Natural killer cell treated with Interleukin-12 subunit alpha and Interleukin-12 subunit beta and Interleukin-15 and Interleukin-18, amount 100 ng/mL, for 72 hours (primary cell): ENCODE measurements around the gene DPF3. TPM values are rescaled to one million over a fixed set of nuclear protein-coding genes. Genes with fewer than 3 reads are reported as not detected.

ENCODE experiments used
- ATAC-seq, 2 donors: fragments of 150-1000 bp; cut with Tn5 transposase in 1 of 2; sonication (Bioruptor Pico), chemical (Tn5 transposase) in 1 of 2; 2 replicates each; pipeline ENCODE4 v1.10.0; 2021
- DNase-seq: peaks from one replicate; pipeline ENCODE4 v3.0.0; 2022; ENCODE audit warnings: low spot score
- H3K27ac Mint-ChIP-seq, 2 donors: 1 replicate in 1 of 2; 2 replicates in 1 of 2; pipeline ENCODE4 v1.8.0; 2022; ENCODE audit warnings: mixed read lengths in 2 of 2, mild to moderate bottlenecking in 1 of 2, moderate library complexity in 1 of 2
- H3K27me3 Mint-ChIP-seq, 2 donors: 1 replicate in 1 of 2; 2 replicates in 1 of 2; pipeline ENCODE4 v1.8.0; 2022; ENCODE audit warnings: mixed read lengths in 2 of 2
- H3K36me3 Mint-ChIP-seq: one replicate; pipeline ENCODE4 v1.8.0; 2022; ENCODE audit warnings: mixed read lengths
- H3K4me1 Mint-ChIP-seq, 2 donors: 1 replicate in 1 of 2; 2 replicates in 1 of 2; pipeline ENCODE4 v1.8.0; 2022; ENCODE audit warnings: low read depth in 2 of 2, mixed read lengths in 2 of 2, mild to moderate bottlenecking in 1 of 2
- H3K4me3 Mint-ChIP-seq: one replicate; pipeline ENCODE4 v1.8.0; 2022; ENCODE audit warnings: mixed read lengths
- H3K9me3 Mint-ChIP-seq: 2 replicates; pipeline ENCODE4 v1.8.0; 2022; ENCODE audit warnings: mixed read lengths
- total RNA-seq, 2 donors: library from RNA; stranded (reverse); gene quantifications; one replicate each; pipeline ENCODE4 v1.2.3, GENCODE V29; 2022

The DPF3 gene
- total RNA-seq, 2 donors from 2014 or later, result 11.8 to 13.2 TPM

GRCh38 chr14:72917094-72917802 lies 23.3 kb upstream of the DPF3 start:
- DNase-seq (no peak), ATAC-seq (no peak)
- no peak overlapping the region for H3K4me3 Mint-ChIP-seq
- H3K4me1 Mint-ChIP-seq, result no peaks in the 10 kb centered on the region
- H3K9me3 Mint-ChIP-seq, result no peaks in the 10 kb centered on the region
- H3K36me3 Mint-ChIP-seq, result no peaks in the 10 kb centered on the region
- peaks cover 36 to 38% of the 10 kb centered on the region in 2 donors for H3K27me3 Mint-ChIP-seq
- no peak overlapping the region for H3K27ac Mint-ChIP-seq

- Mint-ChIP-seq H3K27ac (no peak overlapping the region), H3K27me3 (peaks cover 28 to 39% of the 10 kb centered on the region in 2 donors)
Measured at GRCh38 chr14:72916174-72916573, 22.3 kb upstream of the DPF3 start.

GRCh38 chr14:72913809-72914208 lies 19.9 kb upstream of the DPF3 start:
- DNase-seq, result no peak
- H3K27me3 Mint-ChIP-seq, result peaks cover 14 to 24% of the 10 kb centered on the region in 2 donors
- H3K27ac Mint-ChIP-seq, result no peak overlapping the region
- ATAC-seq, result no peak
- H3K9me3 Mint-ChIP-seq, result no peaks in the 10 kb centered on the region
- no peak overlapping the region for H3K4me3 Mint-ChIP-seq
- no peaks in the 10 kb centered on the region for H3K4me1 Mint-ChIP-seq
- H3K36me3 Mint-ChIP-seq, result no peaks in the 10 kb centered on the region

More at GRCh38 chr14:72916174-72916573, 22.3 kb upstream of the DPF3 start:
- no peaks in the 10 kb centered on the region for H3K4me1 Mint-ChIP-seq
- no peaks in the 10 kb centered on the region for H3K9me3 Mint-ChIP-seq
- no peak overlapping the region for H3K4me3 Mint-ChIP-seq
- no peaks in the 10 kb centered on the region for H3K36me3 Mint-ChIP-seq
- ATAC-seq (no peak), DNase-seq (no peak)

- no peak overlapping the region for H3K27ac Mint-ChIP-seq
- H3K4me1 Mint-ChIP-seq, result peaks cover 13 to 15% of the 10 kb centered on the region in 2 donors
- no peaks in the 10 kb centered on the region for H3K9me3 Mint-ChIP-seq
- no peak overlapping the region for H3K4me3 Mint-ChIP-seq
- H3K27me3 Mint-ChIP-seq, result peaks cover 24 to 29% of the 10 kb centered on the region in 2 donors
- H3K36me3 Mint-ChIP-seq, result no peaks in the 10 kb centered on the region
- no peak for DNase-seq
- ATAC-seq, result no peak
Measured at GRCh38 chr14:72909163-72909562, 15.3 kb upstream of the DPF3 start.

- DNase-seq (no peak), ATAC-seq (no peak)
- H3K36me3 Mint-ChIP-seq, result no peaks in the 10 kb centered on the region
- peaks cover 21 to 22% of the 10 kb centered on the region in 2 donors for H3K27me3 Mint-ChIP-seq
- H3K4me3 Mint-ChIP-seq, result no peak overlapping the region
- peaks cover 13 to 15% of the 10 kb centered on the region in 2 donors for H3K4me1 Mint-ChIP-seq
- no peaks in the 10 kb centered on the region for H3K9me3 Mint-ChIP-seq
- H3K27ac Mint-ChIP-seq, result no peak overlapping the region
Measured at GRCh38 chr14:72907886-72908285, 14.0 kb upstream of the DPF3 start.

GRCh38 chr14:72906879-72907278 lies 13.0 kb upstream of the DPF3 start:
- no peak for ATAC-seq

GRCh38 chr14:72906316-72906715 lies 12.4 kb upstream of the DPF3 start:
- ATAC-seq, result no peak
- no peaks in the 10 kb centered on the region for H3K9me3 Mint-ChIP-seq
- H3K4me1 Mint-ChIP-seq, result peaks cover 13 to 15% of the 10 kb centered on the region in 2 donors
- H3K36me3 Mint-ChIP-seq, result no peaks in the 10 kb centered on the region
- DNase-seq, result no peak
- no peak overlapping the region for H3K27ac Mint-ChIP-seq
- peaks cover 20 to 28% of the 10 kb centered on the region in 2 donors for H3K27me3 Mint-ChIP-seq
- H3K4me3 Mint-ChIP-seq, result no peak overlapping the region

More at GRCh38 chr14:72906879-72907278, 13.0 kb upstream of the DPF3 start:
- Mint-ChIP-seq H3K27ac (no peak overlapping the region), H3K36me3 (no peaks in the 10 kb centered on the region), H3K9me3 (no peaks in the 10 kb centered on the region), H3K27me3 (peaks cover 22 to 23% of the 10 kb centered on the region in 2 donors), H3K4me3 (no peak overlapping the region), H3K4me1 (peaks cover 13 to 15% of the 10 kb centered on the region in 2 donors)
- DNase-seq, result no peak

- no peak overlapping the region for H3K27ac Mint-ChIP-seq
- peaks cover 13 to 15% of the 10 kb centered on the region in 2 donors for H3K4me1 Mint-ChIP-seq
- H3K36me3 Mint-ChIP-seq, result no peaks in the 10 kb centered on the region
- no peak overlapping the region for H3K4me3 Mint-ChIP-seq
- peak; percentile 78 for DNase-seq
- H3K27me3 Mint-ChIP-seq, result peaks cover 23 to 38% of the 10 kb centered on the region in 2 donors
- ATAC-seq, result peak; percentile 68 to 79
- no peaks in the 10 kb centered on the region for H3K9me3 Mint-ChIP-seq
Measured at GRCh38 chr14:72904840-72905561, 11.1 kb upstream of the DPF3 start.

- H3K36me3 Mint-ChIP-seq, result no peaks in the 10 kb centered on the region
- no peak overlapping the region for H3K4me3 Mint-ChIP-seq
- H3K27me3 Mint-ChIP-seq, result peaks cover 28 to 45% of the 10 kb centered on the region in 2 donors
- peaks cover 13 to 15% of the 10 kb centered on the region in 2 donors for H3K4me1 Mint-ChIP-seq
- ATAC-seq (no peak), DNase-seq (no peak)
- no peak overlapping the region for H3K27ac Mint-ChIP-seq
- H3K9me3 Mint-ChIP-seq, result no peaks in the 10 kb centered on the region
Measured at GRCh38 chr14:72904218-72904617, 10.3 kb upstream of the DPF3 start.

GRCh38 chr14:72903716-72904115 lies 9.8 kb upstream of the DPF3 start:
- Mint-ChIP-seq H3K4me3 (no peak overlapping the region), H3K27me3 (peaks cover 31 to 48% of the 10 kb centered on the region in 2 donors), H3K27ac (no peak overlapping the region), H3K36me3 (no peaks in the 10 kb centered on the region), H3K9me3 (no peaks in the 10 kb centered on the region), H3K4me1 (peaks cover 13 to 15% of the 10 kb centered on the region in 2 donors)
- ATAC-seq (no peak), DNase-seq (no peak)

- peak overlapping the region; percentile 15 to 19 for H3K27ac Mint-ChIP-seq
Measured at GRCh38 chr14:72902801-72903530, 9.1 kb upstream of the DPF3 start.

GRCh38 chr14:72901361-72901760 lies 7.5 kb upstream of the DPF3 start:
- ATAC-seq, result no peak
- Mint-ChIP-seq H3K4me1 (peaks cover 9 to 10% of the 10 kb centered on the region in 2 donors), H3K4me3 (no peak overlapping the region), H3K9me3 (no peaks in the 10 kb centered on the region), H3K27ac (peak overlapping the region in 1 of 2 donors; percentile 0), H3K27me3 (peaks cover 34 to 39% of the 10 kb centered on the region in 2 donors), H3K36me3 (no peaks in the 10 kb centered on the region)
- DNase-seq, result no peak

More at GRCh38 chr14:72902801-72903530, 9.1 kb upstream of the DPF3 start:
- no peak for ATAC-seq
- H3K4me1 Mint-ChIP-seq, result peaks cover 13 to 15% of the 10 kb centered on the region in 2 donors
- peaks cover 33 to 48% of the 10 kb centered on the region in 2 donors for H3K27me3 Mint-ChIP-seq
- no peaks in the 10 kb centered on the region for H3K9me3 Mint-ChIP-seq
- DNase-seq, result no peak
- no peak overlapping the region for H3K4me3 Mint-ChIP-seq
- H3K36me3 Mint-ChIP-seq, result no peaks in the 10 kb centered on the region

GRCh38 chr14:72898448-72898847 lies 4.5 kb upstream of the DPF3 start:
- Mint-ChIP-seq H3K27me3 (peaks cover 37 to 40% of the 10 kb centered on the region in 2 donors), H3K36me3 (no peaks in the 10 kb centered on the region), H3K4me1 (peaks cover 12 to 15% of the 10 kb centered on the region in 2 donors), H3K9me3 (no peaks in the 10 kb centered on the region), H3K27ac (no peak overlapping the region), H3K4me3 (no peak overlapping the region)
- ATAC-seq, result no peak
- DNase-seq, result no peak
